Breast epithelium (tissue), 3 donors: ENCODE results near the gene MYLK.

Experiments
- POLR2A ChIP-seq: fragments of 450-650 bp; IDR thresholded peaks from one replicate; pipeline ENCODE4 v1.6.1; 2016; ENCODE audit warnings: antibody characterized with exemption, mild to moderate bottlenecking, moderate library complexity
- POLR2AphosphoS5 ChIP-seq, 3 donors: sonication (generic); formaldehyde crosslinking; IDR thresholded peaks; one replicate each; pipeline ENCODE4 v1.6.1; 2017; ENCODE audit warnings: antibody characterized with exemption in 3 of 3
- TF ChIP-seq, protein P1 (sequence below), 3 donors: fragments of 450-650 bp; IDR thresholded peaks; one replicate each; pipeline ENCODE4 v1.5.1; 2016 to 2017; ENCODE audit warnings: antibody characterized with exemption in 3 of 3, mild to moderate bottlenecking in 3 of 3, moderate library complexity in 3 of 3

DNA sequence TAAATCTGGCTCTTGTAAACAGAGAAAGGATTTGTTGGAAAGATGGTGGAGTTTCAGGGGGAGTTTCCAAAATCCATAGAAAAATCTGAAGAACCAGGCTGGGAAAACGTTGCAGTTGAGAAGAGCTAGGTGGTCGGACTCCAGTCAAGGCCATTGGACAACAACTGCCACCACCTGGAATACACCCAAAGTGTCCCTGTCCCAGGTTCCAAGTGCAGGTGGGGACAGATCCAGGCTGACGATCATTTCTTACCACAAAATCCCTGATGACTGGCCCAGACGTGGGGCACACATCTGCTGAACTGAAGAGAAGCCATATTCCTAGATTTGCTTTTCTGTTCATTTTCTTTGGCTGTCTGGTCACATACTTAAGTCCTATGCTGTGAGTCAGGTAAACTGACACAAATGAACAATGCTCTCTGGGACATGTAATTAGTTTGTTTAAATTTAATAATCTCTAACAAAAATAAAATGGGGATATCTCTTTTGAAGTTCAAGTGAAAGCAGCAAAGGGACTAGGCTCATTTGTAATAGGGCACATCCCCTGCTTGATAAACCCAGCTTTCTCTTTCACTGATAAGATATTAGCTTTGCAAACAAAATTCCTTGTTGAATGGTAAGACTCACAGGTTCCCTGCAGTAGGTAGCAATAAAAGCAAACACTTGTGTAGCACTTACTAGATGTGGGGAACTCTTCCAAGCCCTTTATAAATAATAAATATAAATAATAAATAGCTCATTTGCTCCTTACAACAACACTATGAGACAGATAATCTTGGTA, 88.5 kb downstream of the MYLK start:
- TF ChIP-seq POLR2AphosphoS5 (IDR thresholded peaks at IDR 0.05): no peak
- TF ChIP-seq, protein P1, sequence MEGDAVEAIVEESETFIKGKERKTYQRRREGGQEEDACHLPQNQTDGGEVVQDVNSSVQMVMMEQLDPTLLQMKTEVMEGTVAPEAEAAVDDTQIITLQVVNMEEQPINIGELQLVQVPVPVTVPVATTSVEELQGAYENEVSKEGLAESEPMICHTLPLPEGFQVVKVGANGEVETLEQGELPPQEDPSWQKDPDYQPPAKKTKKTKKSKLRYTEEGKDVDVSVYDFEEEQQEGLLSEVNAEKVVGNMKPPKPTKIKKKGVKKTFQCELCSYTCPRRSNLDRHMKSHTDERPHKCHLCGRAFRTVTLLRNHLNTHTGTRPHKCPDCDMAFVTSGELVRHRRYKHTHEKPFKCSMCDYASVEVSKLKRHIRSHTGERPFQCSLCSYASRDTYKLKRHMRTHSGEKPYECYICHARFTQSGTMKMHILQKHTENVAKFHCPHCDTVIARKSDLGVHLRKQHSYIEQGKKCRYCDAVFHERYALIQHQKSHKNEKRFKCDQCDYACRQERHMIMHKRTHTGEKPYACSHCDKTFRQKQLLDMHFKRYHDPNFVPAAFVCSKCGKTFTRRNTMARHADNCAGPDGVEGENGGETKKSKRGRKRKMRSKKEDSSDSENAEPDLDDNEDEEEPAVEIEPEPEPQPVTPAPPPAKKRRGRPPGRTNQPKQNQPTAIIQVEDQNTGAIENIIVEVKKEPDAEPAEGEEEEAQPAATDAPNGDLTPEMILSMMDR (IDR thresholded peaks at IDR 0.05): no peak
- no peak for TF ChIP-seq POLR2A
